Skin of body (tissue), 2 donors: ENCODE results near the gene ZNF773. TPM values are rescaled to one million over a fixed set of nuclear protein-coding genes. Genes with fewer than 3 reads are reported as not detected.

ENCODE experiments used
- small RNA-seq: library from RNA; depleted of rRNA; stranded (forward); fragments of <200 nt; gene quantifications from one replicate; pipeline ENCODE3, GENCODE V24; 2014; ENCODE audit warnings: low replicate concordance
- total RNA-seq: library from RNA; depleted of rRNA; stranded (reverse); fragments of >200 nt; gene quantifications from one replicate; pipeline ENCODE4 v1.2.3, GENCODE V29; 2014

Gene ZNF773
- total RNA-seq, 1 donor from 2014 or later = 9.4 TPM

Small RNA genes lying within 50 kb of the gene (small RNA-seq; reads per million reads assigned to genes)
- gene VN1R107P = not detected

Other genes with a start within 250 kb of the ZNF773 start
- 95.8 TPM for gene ZNF460, start 219.5 kb upstream of the ZNF773 start, total RNA-seq
- gene ZNF543, start 179.5 kb upstream of the ZNF773 start, total RNA-seq = 12.8 TPM
- gene ZNF304, start 148.7 kb upstream of the ZNF773 start, total RNA-seq = 10.2 TPM
- gene TRAPPC2B, start 136.4 kb upstream of the ZNF773 start, total RNA-seq = 13.3 TPM
- 3.3 TPM for gene ZNF547, start 136.4 kb upstream of the ZNF773 start, total RNA-seq
- 35.6 TPM for gene ZNF548, start 110.1 kb upstream of the ZNF773 start, total RNA-seq
- 14.7 TPM for gene ZNF17, start 88.8 kb upstream of the ZNF773 start, total RNA-seq
- 12.6 TPM for gene ZNF749, start 64.6 kb upstream of the ZNF773 start, total RNA-seq
- gene VN1R1, start 42.8 kb upstream of the ZNF773 start, total RNA-seq = 1.2 TPM
- 13.9 TPM for gene ZNF772, start 22.4 kb upstream of the ZNF773 start, total RNA-seq
- 10.5 TPM for gene ZNF419, start 12.2 kb upstream of the ZNF773 start, total RNA-seq
- 9.0 TPM for gene ZNF549, start 27.4 kb downstream of the ZNF773 start, total RNA-seq
- 14.2 TPM for gene ZNF550, start 59.9 kb downstream of the ZNF773 start, total RNA-seq
- 5.1 TPM for gene ZNF416, start 79.0 kb downstream of the ZNF773 start, total RNA-seq
- 6.7 TPM for gene ZIK1, start 84.2 kb downstream of the ZNF773 start, total RNA-seq
- gene ZNF530, start 99.9 kb downstream of the ZNF773 start, total RNA-seq = 3.4 TPM
- gene ZNF134, start 114.3 kb downstream of the ZNF773 start, total RNA-seq = 21.2 TPM
- gene ZNF211, start 133.2 kb downstream of the ZNF773 start, total RNA-seq = 17.7 TPM
- not detected for gene ZSCAN4, start 169.0 kb downstream of the ZNF773 start, total RNA-seq
- 11.7 TPM for gene ZNF551, start 182.0 kb downstream of the ZNF773 start, total RNA-seq
- gene ZNF154, start 209.3 kb downstream of the ZNF773 start, total RNA-seq = 11.9 TPM
- gene ZNF671, start 227.7 kb downstream of the ZNF773 start, total RNA-seq = 6.5 TPM
- 18.1 TPM for gene ZNF776, start 246.9 kb downstream of the ZNF773 start, total RNA-seq